Caco-2 (cell line): ENCODE data around the gene NCKIPSD. TPM values are rescaled to one million over a fixed set of nuclear protein-coding genes. Genes with fewer than 3 reads are reported as not detected.

ENCODE experiments used
- BruUV-seq: library from RNA; stranded (reverse); fragments of 400-500 nt; replicated peaks from 2 replicates; lab custom pipeline; 2021; lab: Mats Ljungman, UMichigan
- CTCF ChIA-PET: fragments of 300-600 bp; sonication (Branson Sonifier 250); formaldehyde crosslinking; loops from one replicate; lab custom pipeline; 2022; ENCODE audit warnings: antibody characterized with exemption; lab: Charles Lee
- POLR2A ChIA-PET: fragments of 300-600 bp; sonication (Branson Sonifier 250); formaldehyde crosslinking; loops from one replicate; lab custom pipeline; 2022; ENCODE audit warnings: antibody characterized with exemption; lab: Charles Lee
- DNase-seq, 2 experiments: peaks; one replicate each; pipeline versions ENCODE4 v3.0.0 to v3.0.0-alpha.2; 2020 to 2022
- H3K27me3 ChIP-seq: replicated peaks from 2 replicates; pipeline ENCODE4 v1.6.0; 2011; ENCODE audit warnings: low read length; ENCODE audit not compliant: control insufficient read depth, insufficient read depth
- H3K36me3 ChIP-seq: 2 replicates; pipeline ENCODE4 v1.5.1; 2011; ENCODE audit warnings: low read length; ENCODE audit not compliant: control insufficient read depth, insufficient read depth
- H3K4me1 ChIP-seq: fragments of 250-450 bp; sonication (Bioruptor Pico); 2 replicates; pipeline ENCODE4 v1.5.1; 2020; ENCODE audit warnings: mild to moderate bottlenecking
- H3K4me3 ChIP-seq: 2 replicates; pipeline ENCODE4 v1.5.1; 2011; ENCODE audit warnings: low read depth, mild to moderate bottlenecking, control low read depth, low read length
- H3K9me3 ChIP-seq: fragments of 250-450 bp; sonication (Bioruptor Pico); 2 replicates; pipeline ENCODE4 v1.5.1; 2020; ENCODE audit warnings: mild to moderate bottlenecking, moderate library complexity
- H3K27ac Mint-ChIP-seq: one replicate; pipeline ENCODE4 v1.8.0; 2022; ENCODE audit warnings: mixed read lengths; ENCODE audit not compliant: unreplicated experiment
- H3K27me3 Mint-ChIP-seq: one replicate; pipeline ENCODE4 v1.8.0; 2022; ENCODE audit warnings: mixed read lengths; ENCODE audit not compliant: insufficient read depth, unreplicated experiment
- H3K36me3 Mint-ChIP-seq: one replicate; pipeline ENCODE4 v1.8.0; 2022; ENCODE audit warnings: mild to moderate bottlenecking, mixed read lengths; ENCODE audit not compliant: insufficient read depth, unreplicated experiment
- H3K4me1 Mint-ChIP-seq: one replicate; pipeline ENCODE4 v1.8.0; 2022; ENCODE audit warnings: low read depth, mixed read lengths; ENCODE audit not compliant: unreplicated experiment
- H3K4me3 Mint-ChIP-seq: one replicate; pipeline ENCODE4 v1.8.0; 2022; ENCODE audit warnings: mild to moderate bottlenecking, moderate library complexity, mixed read lengths; ENCODE audit not compliant: unreplicated experiment
- H3K9me3 Mint-ChIP-seq: one replicate; pipeline ENCODE4 v1.8.0; 2022; ENCODE audit warnings: mixed read lengths; ENCODE audit not compliant: unreplicated experiment
- intact Hi-C: fragments of 100-400 bp; cut with micrococcal nuclease; formaldehyde crosslinking; loops from one replicate; pipeline ENCODE4 v1.10.0; 2022; ENCODE audit not compliant: unreplicated experiment
- total RNA-seq: library from RNA; stranded (reverse); gene quantifications from 2 replicates; pipeline ENCODE4 v1.2.3, GENCODE V29; 2022
- TF ChIP-seq, protein P1 (sequence below), 2 experiments: fragments of 200-600 bp in 1 of 2; IDR thresholded peaks; 1 replicate in 1 of 2; 2 replicates in 1 of 2; pipeline versions ENCODE4 v1.5.1 to v1.8.0; 2011 to 2022; ENCODE audit warnings: antibody characterized with exemption in 1 of 2, control low read depth in 1 of 2, inconsistent platforms in 1 of 2, low read depth in 1 of 2, low read length in 1 of 2, mild to moderate bottlenecking in 1 of 2, moderate library complexity in 1 of 2; ENCODE audit not compliant: insufficient read depth in 1 of 2, severe bottlenecking in 1 of 2, unreplicated experiment in 1 of 2

Gene NCKIPSD
- total RNA-seq, 1 experiment from 2014 or later, result 30.2 TPM

DNA sequence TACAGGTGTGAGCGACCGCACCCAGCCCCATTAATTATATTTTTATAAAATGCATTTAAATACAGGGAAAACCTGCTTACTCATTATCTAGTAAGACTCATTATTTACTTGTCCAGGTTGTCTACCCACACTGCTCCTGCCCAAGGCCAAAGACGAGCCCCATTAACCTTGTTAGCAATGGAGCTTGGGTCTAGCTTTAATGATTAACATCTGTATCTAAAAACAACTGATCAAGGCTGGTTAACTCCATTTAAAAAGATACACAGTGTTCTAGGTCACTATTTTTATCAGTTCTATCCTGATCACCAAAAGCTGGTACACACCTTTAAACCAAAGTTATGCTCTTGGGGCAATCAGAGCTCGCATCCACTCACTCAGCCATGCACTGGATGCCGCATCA, 10.4 kb upstream of the NCKIPSD start:
- ChIA-PET CTCF (interaction anchor here (1.2 kb wide), 1 partner anchor 69 kb away, joined by 3 read pairs; no protein-coding TSS in a partner anchor), POLR2A (no interaction called here)
- Histone ChIP-seq H3K36me3 (peaks cover 7% of the 10 kb centered on the region; the same call in 1 of the 2 replicates), H3K4me3 (no peak overlapping the region), H3K4me1 (0 out of 2 replicates have a peak, but pooled peaks cover 5% of the 10 kb centered on the region), H3K27me3 (no peaks in the 10 kb centered on the region), H3K9me3 (no peaks in the 10 kb centered on the region)
- H3K4me3 Mint-ChIP-seq, result no peak overlapping the region
- peaks cover 7% of the 10 kb centered on the region for H3K4me1 Mint-ChIP-seq
- no TSS peak for BruUV-seq
- no peak for DNase-seq
- H3K9me3 Mint-ChIP-seq, result no peaks in the 10 kb centered on the region
- no peak overlapping the region for H3K27ac Mint-ChIP-seq
- intact Hi-C loops, result no loop called here
- H3K36me3 Mint-ChIP-seq, result peaks cover 82% of the 10 kb centered on the region
- TF ChIP-seq, protein P1, sequence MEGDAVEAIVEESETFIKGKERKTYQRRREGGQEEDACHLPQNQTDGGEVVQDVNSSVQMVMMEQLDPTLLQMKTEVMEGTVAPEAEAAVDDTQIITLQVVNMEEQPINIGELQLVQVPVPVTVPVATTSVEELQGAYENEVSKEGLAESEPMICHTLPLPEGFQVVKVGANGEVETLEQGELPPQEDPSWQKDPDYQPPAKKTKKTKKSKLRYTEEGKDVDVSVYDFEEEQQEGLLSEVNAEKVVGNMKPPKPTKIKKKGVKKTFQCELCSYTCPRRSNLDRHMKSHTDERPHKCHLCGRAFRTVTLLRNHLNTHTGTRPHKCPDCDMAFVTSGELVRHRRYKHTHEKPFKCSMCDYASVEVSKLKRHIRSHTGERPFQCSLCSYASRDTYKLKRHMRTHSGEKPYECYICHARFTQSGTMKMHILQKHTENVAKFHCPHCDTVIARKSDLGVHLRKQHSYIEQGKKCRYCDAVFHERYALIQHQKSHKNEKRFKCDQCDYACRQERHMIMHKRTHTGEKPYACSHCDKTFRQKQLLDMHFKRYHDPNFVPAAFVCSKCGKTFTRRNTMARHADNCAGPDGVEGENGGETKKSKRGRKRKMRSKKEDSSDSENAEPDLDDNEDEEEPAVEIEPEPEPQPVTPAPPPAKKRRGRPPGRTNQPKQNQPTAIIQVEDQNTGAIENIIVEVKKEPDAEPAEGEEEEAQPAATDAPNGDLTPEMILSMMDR (IDR thresholded peaks at IDR 0.05; ENCODE audit: insufficient read depth in 1 of 2, low read depth in 1 of 2, low read length in 1 of 2, severe bottlenecking in 1 of 2, unreplicated experiment in 1 of 2), result no peak
- H3K27me3 Mint-ChIP-seq, result no peaks in the 10 kb centered on the region

DNA sequence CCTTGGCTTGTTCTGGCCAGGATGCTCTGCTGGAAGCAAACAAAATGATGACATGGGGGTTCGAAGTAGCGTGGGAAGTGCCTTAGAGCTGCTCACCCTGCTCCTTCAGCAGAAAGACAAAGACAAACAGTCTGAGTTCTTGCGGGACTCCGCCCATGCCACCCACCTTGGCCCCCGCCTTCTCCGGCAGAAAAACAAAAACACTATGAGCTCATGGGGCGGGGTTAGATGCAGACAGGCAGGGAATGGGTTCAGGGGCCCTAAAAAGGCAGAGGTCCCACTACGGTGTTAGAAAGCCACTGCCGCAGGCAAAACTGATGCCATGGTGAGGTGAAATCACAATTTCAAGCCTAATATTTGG, 9.7 kb upstream of the NCKIPSD start:
- TF ChIP-seq, protein P1 (IDR thresholded peaks at IDR 0.05; ENCODE audit: insufficient read depth in 1 of 2, low read depth in 1 of 2, low read length in 1 of 2, severe bottlenecking in 1 of 2, unreplicated experiment in 1 of 2), result no peak
- POLR2A ChIA-PET, result interaction anchor here (0.5 kb wide), 1 partner anchor 176 kb away, joined by 3 read pairs; no protein-coding TSS in a partner anchor
- Mint-ChIP-seq H3K36me3 (peaks cover 84% of the 10 kb centered on the region), H3K9me3 (no peaks in the 10 kb centered on the region), H3K4me1 (peaks cover 7% of the 10 kb centered on the region), H3K27ac (no peak overlapping the region), H3K27me3 (no peaks in the 10 kb centered on the region), H3K4me3 (no peak overlapping the region)
- CTCF ChIA-PET, result no interaction called here
- Histone ChIP-seq H3K4me3 (no peak overlapping the region), H3K9me3 (no peaks in the 10 kb centered on the region), H3K36me3 (peaks cover 7% of the 10 kb centered on the region; the same call in 1 of the 2 replicates), H3K4me1 (0 out of 2 replicates have a peak, but pooled peaks cover 5% of the 10 kb centered on the region), H3K27me3 (no peaks in the 10 kb centered on the region)
- intact Hi-C loops, result no loop called here
- BruUV-seq, result no TSS peak
- no peak for DNase-seq

DNA sequence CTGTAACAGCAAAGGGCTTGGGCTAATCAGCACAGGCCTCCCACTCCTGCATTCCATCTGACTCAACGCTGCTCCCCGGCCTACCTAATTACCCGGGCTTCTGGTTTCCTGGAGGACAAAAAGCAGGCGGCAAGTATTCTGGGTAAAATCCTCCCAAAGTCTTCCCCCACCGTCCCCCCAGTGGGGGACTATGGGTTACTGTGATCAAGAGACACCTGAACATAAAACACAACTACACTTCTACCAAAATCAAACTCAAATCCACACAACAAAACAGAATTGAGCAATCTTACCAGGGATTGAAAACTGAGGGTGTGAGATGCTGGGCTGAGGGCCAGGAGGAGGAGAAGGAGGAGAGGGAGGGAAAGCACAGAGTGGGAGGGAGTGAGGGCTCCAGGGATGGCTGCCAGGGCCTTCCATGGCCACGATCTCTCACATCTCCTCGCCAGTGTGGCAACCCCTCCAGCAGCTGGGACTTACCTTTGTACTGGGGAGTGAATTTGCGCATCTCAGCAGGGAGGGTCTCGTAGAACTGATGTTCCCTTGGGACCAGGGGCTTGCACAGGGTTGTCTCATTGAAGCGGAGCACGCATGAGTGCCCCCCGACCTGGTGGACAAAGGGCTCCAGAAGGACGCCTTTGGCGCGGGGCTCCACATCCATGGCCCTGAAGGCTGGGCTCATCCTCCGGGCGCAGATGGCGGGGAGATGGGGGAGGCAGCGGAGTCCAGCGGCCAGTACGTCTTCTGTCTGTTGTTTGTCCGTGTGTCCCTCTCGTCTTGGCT, 9.1 kb upstream of the NCKIPSD start:
- CTCF ChIA-PET, result no interaction called here
- Mint-ChIP-seq H3K9me3 (no peaks in the 10 kb centered on the region), H3K27ac (peak overlapping the region; percentile 51), H3K36me3 (peaks cover 89% of the 10 kb centered on the region), H3K27me3 (no peaks in the 10 kb centered on the region), H3K4me3 (no peak overlapping the region), H3K4me1 (peaks cover 7% of the 10 kb centered on the region)
- H3K4me3 ChIP-seq, result no peak overlapping the region
- BruUV-seq, result no TSS peak
- intact Hi-C loops, result no loop called here
- peaks cover 7% of the 10 kb centered on the region for H3K36me3 ChIP-seq
- H3K4me1 ChIP-seq, result 0 out of 2 replicates have a peak, but pooled peaks cover 5% of the 10 kb centered on the region
- no peaks in the 10 kb centered on the region for H3K9me3 ChIP-seq
- no peak for DNase-seq
- TF ChIP-seq, protein P1 (IDR thresholded peaks at IDR 0.05; ENCODE audit: insufficient read depth in 1 of 2, low read depth in 1 of 2, low read length in 1 of 2, severe bottlenecking in 1 of 2, unreplicated experiment in 1 of 2), result no peak
- POLR2A ChIA-PET, result interaction anchor here (0.5 kb wide), 1 partner anchor 177 kb away, joined by 3 read pairs; no protein-coding TSS in a partner anchor
- no peaks in the 10 kb centered on the region for H3K27me3 ChIP-seq
